ENCODE measurements around the gene TDP2.
"Not testable (repeated sequence)": the region's sequence is repeated elsewhere in the genome, so short reads cannot be mapped to it uniquely, and the experiment has no call there.

TDP2 gene

DNA sequence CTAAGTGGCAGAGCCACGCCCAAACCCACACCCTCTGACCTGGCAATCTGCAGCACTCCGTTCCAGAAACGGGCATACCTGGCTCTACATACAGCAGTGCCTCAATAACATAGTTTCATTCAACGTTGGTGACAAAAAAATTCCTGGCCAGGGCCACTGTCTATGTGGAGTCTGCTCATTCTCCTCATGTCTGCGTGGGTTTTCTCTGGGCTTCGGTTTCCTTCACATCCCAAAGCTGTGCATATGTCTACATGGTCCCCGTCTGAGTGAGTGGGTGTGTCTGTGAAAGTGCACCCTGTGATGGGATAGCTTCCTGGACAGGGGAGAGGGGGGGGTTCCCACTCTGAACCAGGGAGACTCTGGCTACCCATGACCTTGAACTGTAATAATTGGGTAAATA is 22.8 kb downstream of the TDP2 start:
- no peak for DNase-seq

DNA sequence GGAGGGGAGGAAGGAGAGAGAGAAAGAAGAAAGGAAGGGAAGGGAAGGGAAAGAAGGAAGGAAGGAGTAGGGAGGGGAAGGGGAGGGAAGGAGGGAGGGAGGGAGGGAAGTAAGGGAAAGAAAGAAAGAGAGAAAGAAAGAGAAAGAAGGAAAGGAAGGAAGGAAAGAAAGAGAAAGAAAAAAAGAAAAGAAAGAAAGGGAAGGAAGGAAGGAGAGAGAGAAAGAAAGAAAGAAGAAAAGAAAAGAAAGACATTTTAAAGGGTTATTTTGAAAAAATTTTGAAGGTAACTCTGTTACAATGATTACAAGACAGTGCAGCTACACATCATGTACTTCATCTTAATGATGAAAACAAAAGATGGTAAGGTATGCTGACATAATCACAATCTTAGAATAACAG is 24.6 kb downstream of the TDP2 start:
- DNase-seq, result no peak

DNA sequence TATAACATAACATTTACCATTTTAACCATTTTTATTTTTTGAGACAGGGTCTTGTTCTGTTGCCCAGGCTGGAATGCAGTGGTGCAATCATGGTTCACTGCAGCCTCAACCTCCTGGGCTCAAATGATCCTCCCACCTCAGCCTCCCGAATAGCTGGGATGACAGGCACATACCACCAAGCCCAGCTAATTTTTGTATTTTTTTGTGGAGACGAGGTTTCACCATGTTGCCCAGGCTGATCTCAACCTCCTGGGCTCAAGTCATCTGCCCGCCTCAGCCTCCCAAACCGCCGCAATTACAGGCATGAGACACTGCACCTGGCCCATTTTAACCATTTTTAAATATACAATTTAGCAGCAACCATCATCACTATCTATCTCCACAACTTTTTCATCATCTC is 26.1 kb downstream of the TDP2 start:
- DNase-seq, result not testable (repeated sequence)

DNA sequence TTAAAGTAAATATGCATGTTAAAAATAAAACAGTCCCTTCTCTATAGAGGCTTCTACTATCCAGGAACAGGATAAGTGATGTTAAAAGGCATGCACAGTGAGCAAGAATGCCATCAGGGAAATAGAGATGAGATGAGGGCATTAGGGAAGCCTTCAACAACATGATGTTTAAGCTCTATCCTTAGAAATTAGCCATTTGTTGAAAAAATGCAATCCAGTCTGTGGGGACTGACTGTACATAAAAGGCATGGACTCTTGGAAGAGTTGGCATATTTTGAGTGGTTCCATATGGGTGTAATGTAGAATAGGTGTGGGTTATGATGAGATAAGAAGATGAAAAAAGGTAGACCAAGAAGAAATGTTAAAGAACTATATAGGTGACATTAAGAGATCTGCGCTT is 26.5 kb downstream of the TDP2 start:
- DNase-seq, result no peak

DNA sequence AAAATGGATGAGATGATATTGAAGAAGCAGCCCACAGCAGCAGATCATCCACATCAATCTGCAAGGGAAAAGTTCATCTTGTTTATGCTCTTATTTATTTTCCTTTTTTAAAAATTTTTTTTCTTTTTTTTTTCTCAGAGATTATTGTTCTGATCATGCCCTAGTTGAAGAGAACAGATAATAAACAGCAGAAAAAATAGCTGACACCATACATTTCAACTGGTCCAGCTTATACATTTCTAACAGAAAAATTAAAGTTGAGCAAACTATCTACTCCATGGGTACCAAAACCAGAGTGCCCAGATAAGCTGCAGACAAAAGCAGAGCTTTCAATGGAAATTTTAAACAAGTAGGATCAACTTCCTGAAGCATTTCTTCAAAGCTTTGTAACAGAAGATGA is 30.0 kb downstream of the TDP2 start:
- DNase-seq, result no peak

DNA sequence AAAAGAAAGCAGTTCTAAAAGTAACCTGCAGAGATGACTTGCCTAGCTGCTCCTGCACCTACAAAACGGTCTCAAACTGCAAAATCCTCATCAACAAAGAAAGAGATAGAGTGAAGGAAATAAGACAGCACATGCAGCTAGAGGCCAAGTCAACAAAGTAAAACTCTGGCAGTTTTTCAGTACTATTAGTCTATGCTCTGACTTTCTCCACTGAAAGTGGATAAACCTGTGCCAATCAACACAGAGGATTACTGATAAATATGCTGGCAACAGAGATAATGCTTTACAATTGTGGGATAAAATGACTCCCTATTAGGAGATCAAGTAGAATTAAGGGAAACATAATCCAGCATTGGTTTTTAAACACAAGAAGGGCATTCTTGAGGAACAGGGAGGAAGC is 34.1 kb downstream of the TDP2 start:
- DNase-seq, result no peak

DNA sequence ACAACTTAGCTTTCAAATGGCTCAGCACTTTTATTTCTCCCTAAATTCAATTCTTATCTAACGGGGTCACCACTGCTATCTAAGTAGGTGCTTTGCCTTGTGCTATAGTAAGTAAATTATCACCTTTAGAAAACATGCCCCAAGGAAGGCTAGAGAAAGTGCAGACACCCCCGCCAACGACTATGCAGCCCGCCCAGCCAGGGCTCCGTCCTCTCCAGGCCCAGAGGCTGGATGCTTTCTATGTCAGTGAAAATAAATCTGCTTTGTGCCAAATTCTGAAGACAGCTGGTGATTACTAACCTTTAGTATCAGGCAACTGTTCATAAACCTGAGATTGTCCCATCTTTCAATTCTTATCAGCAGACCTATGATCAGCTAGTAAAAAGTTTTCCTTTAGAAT is 35.0 kb downstream of the TDP2 start:
- no peak for DNase-seq

DNA sequence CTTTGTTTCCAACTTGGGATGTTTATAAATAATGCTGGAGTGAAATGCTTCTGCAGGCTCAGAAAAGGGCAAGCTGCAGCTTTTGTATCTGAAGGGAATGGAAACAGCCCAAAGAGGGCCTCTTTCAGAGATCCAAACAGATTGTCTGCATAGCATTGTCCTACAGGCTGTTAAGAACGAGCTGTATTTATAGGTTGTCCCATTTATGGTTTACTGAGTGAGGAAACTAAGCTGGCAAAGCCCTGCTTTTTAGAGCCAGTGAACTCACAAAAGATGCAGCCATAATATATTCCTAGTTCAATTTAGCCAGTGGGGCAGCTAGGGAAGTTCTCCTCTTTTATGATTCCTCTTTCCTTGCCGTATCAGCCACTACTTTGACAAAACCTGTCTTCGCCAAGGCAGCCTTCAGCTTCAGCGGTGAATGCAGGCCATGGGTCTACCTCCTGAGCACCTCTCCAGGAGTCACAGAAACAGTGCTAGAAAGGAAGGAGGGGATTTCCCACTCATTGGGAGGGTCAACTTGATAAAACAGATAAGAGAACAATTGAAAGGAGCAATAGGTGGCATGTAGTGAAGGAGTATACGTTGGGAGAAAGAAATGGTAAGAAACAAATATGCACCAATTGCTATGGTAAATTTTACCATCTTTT is 35.7 kb downstream of the TDP2 start:
- no peak for DNase-seq

DNA sequence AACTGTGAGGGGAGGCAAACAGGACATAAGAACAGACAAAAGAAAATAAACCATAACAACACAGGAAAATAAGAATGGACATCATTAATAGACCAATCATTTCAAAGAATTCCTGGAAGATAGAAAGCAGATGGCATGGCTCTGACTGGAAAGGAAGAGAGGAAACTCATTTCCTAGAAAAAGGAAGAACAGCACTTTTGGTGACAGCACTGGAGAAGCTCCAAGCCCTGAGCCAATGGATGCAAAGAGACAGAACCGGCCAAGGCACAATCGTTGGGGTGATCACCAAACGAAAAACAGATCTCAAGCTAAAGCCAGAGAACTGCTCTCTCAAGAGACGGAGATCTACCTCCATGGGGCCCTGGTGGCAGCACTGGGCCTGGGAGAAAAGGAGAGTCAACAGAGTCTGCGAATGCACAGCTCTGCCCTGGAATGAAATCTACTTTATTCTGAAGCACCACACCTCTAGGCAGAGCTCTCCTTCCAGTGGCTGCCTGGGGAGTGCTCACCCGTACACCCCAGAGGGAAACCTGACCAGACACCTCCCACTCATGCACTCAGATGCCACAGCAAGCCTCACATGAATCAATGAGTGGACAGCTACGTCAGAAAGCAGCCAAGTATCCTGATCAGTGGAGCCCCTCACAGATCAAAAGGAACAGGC is 44.9 kb downstream of the TDP2 start:
- DNase-seq, result no peak

DNA sequence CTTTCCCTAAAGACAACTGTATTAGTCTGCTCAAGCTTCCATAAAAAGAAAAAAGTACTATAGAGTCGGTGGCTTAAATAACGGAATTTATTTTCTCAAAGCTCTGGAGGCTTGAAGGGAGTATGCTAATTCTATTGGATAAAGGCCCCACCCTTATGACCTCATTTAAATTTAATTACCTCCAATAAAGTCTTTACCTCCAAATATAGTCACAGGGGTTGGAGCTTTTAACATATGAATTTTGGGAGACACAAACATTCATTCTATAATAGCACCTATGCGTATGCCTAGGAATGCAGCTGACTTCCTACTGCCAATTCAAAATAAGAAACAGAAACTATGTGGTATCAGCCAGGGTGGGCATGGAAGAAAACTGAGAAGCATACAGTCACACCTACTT is 46.1 kb downstream of the TDP2 start:
- DNase-seq, result no peak

DNA sequence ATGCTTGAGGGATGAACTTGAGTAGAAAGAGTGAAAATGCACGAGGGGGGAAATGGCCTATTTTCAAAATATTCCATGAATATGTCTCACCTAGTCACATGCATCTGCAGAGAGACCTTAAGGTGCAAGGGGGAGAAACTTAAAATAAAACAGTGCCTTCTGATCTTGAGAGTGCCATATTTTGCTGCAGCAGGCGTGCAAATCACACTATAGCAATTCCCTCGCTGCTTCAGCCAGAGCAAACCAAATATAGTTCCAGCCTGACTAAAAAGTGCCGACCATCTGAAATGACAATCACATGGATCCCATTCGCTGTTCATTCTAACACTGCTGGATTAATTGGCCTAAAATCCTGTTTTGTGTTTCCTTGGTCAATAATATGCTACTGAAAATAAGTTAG is 47.0 kb downstream of the TDP2 start:
- DNase-seq, result no peak

DNA sequence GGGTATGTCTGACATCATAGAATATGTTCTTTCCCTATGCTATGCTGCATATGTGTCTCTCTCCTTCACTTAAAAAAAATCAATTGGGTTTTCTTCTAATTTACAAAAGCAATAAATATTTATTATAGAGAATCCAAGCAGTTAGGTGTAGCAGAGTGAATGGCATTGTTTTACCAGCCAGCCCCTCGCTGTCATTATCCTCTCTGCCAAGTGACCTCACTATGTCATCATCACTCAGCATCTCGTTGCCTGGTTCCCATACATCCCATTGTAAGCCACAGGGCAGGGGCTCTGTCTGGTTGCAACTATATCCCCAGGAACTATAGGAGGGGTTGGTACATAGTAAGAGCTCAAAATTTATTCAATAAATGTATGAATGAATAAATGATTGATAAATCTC is 52.1 kb downstream of the TDP2 start:
- no peak for DNase-seq

DNA sequence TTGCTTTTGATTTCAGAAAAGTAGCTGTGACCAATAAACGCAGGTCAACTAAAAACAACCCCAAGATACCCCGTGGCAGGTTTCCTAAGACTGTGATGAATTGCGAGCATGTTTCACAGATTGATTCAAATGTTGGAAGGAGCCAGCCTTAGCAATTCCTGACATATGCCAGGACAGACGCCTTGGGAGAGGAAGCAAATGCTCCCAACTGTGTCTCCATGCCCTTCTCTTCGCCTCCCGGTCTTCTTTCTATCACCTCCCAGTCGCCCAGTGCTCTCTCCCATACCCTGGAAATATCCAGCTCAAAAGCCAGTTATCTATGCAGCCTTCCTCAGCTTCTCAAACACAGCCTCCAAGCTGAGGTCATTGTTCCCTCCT is 52.7 kb downstream of the TDP2 start:
- DNase-seq, result no peak

DNA sequence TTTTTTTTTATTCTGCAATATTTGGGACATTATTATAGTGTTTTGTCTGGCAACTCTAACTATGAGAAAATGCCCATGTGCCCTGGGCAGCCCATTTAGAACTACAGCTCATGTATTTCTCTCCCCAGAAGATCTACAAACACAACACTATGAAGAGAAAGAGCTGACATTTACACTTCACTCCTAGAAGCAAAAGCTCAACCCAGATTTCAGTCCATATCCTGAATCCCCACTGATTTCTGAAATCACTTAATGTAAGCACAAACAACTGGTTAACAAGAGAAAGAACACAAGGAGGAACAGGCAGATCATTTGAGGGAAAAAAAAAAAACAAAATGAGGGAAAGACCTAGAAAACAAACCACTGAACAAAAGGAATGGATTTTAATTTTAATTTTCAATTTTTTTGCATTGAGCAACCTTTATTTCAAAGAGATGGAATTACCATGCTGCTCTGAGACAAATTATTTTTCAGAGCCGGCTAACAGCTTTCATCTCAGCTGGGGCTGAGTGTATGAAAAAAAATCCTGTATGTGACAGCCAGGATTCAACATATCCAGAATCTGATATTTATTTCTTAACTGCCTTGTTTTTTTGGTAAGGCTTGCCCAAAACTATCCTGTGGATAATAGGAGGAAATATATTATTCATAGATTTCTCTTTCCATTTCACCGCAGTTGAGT is 53.2 kb downstream of the TDP2 start:
- DNase-seq, result no peak

DNA sequence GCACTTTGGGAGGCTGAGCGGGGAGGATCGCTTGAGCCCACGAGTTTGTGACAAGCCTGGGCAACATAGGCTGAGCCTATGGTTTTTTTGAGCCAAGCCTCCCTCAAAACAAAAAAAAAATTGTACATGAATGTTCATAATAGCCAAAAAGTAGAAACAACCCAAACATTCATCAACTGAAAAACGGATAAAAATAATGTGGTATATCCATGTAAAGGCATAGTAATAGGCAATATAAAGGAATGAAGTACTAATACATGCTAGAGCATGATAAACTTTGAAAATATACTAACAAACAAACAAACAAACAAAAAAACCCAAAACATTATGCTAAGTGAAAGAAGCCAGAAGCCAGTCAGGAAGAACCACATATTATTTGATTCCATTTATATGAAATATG is 56.0 kb downstream of the TDP2 start:
- no peak for DNase-seq

DNA sequence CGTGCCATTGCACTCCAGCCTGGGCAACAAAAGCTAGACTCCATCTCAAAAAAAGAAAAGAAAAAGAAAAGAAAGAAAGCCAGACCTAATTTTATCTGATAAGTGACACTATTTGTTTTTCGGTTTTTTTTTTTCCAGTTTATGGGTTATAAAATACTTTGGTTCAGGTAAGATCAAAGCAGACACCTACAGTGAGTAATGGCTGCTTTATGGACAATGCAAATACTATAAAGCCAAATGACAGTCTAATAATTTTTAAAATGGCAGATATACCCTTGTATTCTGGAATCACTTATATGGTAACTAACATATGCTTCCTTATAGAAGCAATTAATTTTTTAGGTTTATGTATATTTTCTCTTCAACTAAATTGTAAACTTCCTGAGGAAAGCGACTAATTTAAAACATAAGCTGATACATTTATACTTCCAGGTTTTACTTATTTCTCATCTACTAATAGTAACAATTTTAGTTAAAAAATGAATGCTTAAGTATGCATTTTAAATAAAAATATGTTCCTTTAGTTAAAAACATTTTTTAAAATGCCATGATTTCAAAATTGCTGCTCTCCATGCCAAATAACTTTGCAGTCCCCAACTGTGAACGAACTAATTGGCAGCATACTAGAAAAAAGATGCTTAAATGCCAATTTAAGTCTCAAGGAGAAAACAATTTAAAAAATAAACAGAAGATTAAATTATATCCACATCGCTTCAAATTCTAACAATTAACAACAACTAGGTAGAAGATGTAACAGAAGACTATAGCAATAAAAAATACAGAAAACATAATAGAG is 59.2 kb downstream of the TDP2 start:
- no peak for DNase-seq

DNA sequence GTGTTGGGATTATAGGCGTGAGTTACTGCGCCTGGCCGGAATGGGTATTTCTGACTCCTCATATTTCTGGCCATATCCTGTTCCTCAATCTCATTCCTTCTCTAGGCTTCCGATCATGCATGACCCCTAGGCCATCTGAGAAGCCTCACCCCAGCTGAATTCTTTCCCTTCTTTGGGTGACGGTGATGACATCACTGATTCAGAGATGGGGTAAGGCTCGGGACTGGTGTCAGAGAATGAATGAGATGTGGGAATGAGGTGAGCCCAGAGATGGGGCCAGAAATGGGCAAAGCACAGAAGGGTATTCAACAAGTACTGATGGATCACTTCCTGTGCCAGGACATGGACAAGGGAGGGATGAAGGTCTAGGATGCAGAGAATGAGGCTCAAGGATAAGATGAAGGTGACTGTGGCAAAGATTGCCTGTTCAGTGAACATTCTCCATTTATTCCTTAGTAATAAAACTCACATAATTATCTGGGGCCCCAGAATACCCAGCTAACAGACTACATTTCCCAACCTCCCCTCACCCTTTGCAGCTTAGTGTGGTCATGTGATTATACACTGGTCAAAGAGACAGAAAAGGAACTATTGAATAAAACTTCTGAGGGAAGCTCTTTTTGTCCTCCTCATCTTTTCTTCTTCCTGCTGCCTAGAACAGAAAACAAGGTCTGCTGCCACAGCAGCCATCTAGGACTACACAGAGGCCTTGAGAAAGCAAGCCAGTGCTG is 60.3 kb downstream of the TDP2 start:
- no peak for DNase-seq

DNA sequence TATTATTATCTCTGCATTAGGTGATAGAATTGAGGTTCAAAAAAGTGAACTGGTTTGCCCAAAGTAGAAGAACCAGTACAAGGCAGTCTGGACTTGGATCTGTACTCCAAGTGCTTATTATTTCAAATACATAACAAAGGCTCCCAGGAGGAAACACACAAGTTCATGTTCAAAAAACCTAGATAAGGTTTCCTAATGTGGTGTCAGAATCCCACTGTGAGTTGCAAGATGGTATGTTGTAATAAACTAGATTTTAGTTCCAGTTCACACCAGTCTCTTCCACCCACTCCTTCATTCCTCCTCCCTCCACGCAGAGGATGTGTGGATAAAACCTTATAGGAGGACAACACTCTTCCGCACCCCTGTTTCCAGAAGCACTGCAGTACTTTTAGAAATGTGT is 63.5 kb downstream of the TDP2 start:
- no peak for DNase-seq

DNA sequence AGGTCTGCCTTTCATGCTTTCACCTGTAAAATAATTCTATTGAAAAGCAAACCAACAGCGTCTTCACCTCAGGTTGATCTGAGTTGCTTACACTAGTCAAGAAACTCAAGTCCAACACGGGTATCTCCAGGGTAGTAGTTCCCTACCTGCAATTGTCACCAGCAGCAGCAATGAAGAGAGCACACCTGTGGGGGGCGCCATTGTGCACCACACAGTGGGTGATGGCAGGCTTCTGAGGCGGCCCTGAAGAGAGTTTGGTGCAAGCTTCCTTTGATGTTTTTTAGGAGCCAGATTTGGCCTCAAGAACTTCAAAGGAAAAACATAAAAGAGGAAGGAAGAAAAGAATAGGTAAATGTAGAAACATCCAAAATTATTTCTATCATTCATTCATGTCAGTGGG is 65.8 kb downstream of the TDP2 start:
- no peak for DNase-seq
